ENCODE data around the gene NCOA3.

The NCOA3 gene

DNA sequence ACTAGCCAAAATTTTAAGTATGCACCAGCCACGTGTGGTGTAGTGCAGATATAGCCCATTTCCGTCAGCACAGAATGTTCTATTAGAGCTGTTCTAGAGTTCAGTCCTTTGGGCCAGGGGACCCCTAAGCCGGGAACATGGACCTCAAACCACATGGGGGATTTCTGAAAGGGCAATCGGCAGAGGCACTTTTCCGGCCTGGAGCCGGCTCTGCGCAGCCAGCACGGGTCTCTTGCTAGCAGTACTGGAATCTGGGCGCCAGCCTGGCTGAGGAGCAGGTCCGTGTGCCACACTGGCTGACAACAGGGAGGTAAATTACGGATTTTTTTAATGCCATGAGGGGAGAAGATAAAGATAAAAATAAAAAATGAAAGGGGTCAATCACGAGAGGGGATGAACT is 163.1 kb downstream of the NCOA3 start:
- no peak for DNase-seq (ENCODE audit: low read depth in 3 of 3, low spot score in 1 of 3)

DNA sequence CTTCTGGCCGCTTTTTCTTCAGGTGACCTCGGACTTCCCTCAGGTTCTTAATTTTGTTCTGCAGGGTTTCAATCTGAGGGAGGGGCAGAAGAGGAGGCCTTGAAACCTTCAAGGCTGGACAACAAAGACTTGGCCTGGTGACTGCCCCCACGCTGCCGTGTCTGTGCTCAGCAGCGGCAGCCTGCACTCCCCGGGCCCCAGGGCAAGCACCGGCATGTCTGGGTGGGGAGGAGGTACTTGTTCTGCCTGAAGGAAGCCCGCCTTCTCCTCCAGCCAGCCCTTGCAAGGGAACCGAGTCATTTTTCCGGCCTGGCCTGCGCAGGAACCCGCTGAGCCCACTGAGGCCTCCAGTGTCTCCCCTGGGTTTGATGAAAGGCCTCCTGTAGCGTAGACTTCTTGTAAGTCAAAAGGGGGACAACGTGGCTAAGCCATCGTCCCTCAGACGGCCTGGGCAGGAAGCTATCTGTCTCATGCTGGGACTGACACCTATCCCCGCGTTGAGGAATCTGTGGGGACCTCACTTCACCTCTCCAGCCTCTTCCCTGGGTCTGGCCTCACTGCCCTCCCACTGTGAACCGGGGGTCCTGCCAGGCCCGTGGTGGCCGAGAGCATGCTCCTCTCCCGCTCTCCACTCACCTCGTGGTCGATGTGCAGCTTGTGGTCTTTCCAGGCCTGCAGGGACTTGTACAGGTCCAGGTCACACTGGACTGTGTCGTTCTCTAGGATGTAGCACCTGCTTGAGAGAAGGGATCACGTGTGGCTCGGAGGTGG is 163.7 kb downstream of the NCOA3 start:
- no peak for DNase-seq (ENCODE audit: low read depth in 3 of 3, low spot score in 1 of 3)

DNA sequence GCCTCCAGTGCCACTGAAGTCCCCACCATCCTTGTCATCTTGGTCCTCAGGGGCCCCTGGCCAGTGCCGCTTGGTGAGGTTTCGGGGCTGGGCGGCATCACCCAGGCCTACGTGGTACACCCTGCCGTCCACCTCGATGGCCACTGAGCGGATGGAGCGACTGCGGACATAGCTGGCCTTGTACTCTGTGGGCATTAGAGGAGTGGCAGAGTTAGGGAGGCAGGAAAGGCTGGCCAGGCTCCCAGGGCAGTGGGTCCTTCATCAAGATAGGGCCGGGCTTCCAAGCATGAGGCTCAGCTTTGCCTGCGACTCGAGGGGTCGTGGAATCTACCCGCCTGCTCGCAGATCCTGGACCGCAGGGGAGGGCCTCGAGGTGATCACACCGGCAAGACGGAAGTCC is 164.6 kb downstream of the NCOA3 start:
- DNase-seq (ENCODE audit: low read depth in 3 of 3, low spot score in 1 of 3): no peak

DNA sequence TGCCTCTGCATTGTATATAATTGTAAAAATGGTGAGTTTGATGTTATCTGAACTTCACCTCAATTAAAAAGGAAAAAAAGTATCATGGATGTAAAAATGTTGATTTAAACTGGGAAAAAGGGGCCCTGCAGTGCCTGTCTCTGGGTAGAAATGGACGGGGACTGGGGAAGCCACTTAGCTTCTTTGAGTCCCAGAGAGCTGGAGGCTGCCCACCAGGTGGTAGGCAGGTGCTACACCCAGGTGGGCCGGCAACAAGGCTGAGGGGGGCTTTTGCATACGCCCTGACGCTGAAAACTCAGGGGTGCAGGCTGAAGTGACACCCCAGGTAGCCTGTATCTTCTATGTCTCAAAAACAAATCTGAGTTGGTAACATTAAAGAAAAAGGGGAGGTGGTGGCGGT is 165.4 kb downstream of the NCOA3 start:
- DNase-seq (ENCODE audit: low read depth in 3 of 3, low spot score in 1 of 3): no peak

DNA sequence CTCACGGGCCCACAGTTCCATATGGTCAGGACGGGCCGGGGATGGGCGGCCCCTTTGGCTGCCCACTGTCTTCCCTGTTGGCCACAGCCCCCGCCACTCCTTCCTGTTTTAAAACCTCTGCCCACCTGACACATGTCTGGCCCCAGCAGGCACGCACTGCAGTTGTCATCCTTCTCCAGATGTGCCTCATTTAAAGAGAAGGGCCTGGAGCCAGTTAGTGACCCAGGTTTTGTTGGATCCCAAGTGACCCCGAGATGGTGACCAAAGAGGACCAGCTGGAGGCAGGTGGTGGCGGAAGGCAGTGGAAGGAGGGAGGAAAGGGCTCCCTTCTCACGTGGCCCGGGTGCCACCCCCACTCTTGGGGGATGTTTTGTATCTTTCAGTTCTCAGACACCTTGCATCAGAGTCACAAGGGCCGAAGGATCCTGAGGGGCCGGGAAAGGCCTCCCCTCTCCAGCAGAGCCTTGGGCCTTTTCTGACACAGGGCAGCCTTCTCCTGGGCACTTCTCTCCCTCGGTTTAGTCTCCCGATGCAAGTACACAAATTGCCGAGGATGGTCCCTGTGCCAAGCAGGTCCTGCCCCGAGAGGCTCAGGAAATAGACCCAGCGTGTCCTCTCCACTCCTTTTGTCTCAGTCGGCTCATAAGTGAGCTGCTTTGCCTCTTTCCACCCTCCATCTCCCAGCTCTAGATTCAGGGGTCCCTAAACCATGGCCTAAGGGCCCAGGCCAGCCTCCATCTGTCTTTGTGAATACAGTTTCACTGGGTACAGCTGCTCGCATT is 166.0 kb downstream of the NCOA3 start:
- DNase-seq (ENCODE audit: low read depth in 3 of 3, low spot score in 1 of 3): no peak

DNA sequence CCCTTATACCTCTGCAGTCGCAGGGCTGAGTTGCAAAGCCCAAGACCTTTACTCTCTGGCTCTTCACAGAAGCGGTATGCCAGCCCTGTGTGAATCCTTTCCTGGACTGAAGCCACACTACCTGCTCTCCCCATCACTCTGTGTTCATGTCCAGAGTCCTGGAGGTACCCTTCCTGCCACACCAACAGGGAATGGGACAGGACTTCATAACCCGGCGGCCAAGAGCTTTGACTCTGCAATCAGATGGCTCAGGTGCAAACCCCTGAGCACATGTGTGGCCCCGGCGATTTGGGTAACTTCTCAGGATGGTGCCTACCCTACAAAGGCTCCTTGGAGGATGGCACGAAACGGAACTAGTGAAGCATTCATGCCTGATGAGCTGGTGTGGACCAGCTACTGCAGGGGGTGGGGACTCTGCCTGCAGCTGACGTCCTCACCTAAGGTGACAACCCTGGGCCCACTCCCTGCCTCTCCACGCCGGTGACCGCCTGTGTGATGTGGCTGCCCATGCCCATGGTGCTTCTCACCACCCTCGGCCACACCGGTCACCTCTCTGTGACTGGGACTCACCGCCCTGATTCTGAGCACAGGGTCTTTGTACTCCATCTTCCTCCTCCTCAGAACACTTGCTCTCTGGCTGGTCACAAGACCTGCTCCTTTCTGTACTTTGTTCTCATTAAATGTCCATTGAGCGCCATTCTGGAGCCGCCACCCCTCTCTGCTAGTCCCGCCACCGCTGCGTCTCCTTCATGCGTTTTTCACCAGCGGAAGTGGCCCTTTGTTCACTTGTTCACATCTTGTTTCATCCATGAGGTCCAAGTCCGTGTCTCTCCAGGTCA is 166.8 kb downstream of the NCOA3 start:
- DNase-seq (ENCODE audit: low read depth in 3 of 3, low spot score in 1 of 3): no peak

DNA sequence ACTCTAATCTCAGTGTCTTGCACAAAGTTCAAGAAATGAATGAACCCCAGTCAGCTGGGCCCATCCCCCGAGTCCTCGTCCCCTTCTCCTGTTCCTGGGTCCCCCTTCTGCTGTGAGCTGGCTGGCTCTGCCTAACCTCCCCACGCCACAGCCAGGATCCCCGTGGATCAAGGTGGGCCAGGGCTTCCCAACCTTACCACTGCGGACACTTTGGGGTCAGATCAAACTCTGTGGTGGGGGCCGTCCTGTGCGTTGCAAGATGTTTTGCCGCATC is 167.4 kb downstream of the NCOA3 start:
- no peak for DNase-seq (ENCODE audit: low read depth in 3 of 3, low spot score in 1 of 3)

DNA sequence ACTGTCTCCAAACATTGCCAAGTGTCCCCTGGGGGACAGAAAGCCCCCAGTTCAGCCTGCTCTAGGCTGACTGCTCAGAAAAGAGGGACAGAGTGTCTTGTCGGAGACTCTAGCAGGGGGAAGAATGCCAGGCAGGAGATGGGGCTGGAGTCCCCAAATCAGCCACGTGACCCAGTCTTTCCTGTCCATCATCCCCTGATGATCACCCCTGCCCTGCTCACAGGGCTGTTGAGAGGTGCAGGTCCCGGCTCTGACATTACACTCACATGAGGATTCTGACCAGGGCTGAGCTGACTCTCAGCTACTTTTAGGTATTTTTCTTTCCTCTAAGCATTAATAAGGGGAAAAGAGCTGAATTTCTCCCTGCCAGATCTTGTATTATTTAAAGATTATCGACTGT is 167.8 kb downstream of the NCOA3 start:
- no peak for DNase-seq (ENCODE audit: low read depth in 3 of 3, low spot score in 1 of 3)

DNA sequence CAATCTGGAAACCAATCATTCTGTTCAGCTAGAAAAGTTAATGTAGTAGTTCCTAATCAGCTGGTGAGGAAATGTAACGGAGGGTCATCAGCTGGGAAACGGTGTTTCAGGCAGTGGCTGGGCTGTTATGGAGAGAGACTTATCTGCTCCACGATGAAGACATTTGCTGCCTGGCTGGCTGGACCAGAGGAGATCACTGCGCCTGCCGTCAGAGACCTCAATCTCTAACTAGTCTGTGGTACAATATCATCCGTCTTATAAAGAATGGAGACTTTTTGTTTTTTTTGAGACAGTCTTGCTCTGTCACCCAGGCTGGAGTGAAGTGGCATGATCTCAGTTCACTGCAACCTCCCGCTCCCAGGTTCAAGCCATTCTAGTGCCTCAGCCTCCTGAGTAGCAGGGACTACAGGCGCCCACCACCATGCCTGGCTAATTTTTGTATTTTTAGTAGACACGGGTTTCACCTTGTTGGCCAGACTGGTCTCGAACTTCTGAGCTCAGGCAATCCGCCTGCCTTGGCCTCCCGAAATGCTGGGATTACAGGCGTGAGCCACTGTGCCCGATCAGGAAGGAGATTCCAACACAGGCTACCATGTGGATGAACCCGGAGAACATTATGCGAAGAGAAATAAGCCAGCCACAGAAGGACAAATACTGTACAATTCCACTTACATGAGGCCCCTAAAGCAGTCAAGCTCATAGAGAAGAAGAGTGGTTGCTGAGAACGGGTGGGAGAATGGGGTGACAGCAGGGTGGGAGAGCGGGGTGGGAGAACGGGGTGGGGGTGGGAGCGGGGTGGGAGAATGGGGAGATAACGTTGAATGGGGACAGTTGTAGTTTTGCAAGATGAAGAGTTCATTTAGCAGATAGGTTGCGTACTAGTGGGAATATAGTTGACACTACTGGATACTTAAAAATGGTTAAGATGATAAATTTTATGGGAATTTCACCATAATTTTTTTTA is 168.5 kb downstream of the NCOA3 start:
- no peak for DNase-seq (ENCODE audit: low read depth in 3 of 3, low spot score in 1 of 3)

DNA sequence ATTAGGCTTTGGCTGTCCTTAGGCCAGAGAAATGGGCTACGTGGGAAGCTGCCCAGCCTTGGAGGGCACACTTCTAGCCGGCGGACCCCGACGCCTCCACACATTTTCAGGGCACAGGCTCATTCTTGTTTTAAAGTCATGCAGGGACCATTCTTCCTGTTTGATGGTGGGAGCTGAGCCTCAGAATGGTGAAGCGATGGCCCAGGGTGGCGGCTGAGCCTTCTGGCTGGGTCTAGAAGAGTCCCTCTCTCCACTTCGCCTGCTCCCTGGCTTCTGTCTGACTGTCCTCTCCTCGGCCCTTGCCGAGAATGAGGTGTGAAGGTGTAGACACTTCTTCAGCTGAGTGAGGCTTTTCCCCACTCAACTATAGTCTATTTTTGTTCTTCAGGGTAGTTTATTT is 169.2 kb downstream of the NCOA3 start:
- no peak for DNase-seq (ENCODE audit: low read depth in 3 of 3, low spot score in 1 of 3)

DNA sequence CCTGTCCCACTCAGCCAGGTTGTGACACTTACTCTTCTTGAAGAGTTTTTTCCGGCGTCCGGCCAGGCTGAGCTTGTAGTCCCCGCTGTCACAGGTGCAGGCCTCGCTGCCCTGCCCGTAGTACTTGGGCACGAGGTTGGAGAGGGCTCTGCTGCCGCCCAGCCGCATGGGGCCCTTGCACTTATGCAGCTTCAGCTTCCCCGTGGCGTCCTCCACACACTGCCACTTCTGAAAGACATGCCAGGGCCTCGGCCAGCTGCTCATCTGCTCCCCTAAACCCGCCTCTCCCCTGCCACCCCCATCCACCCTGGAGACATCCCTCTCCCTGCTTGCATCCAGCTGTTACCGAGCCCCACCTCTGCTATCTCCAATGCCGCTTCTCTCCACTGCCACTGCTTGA is 170.5 kb downstream of the NCOA3 start:
- no peak for DNase-seq (ENCODE audit: low read depth in 3 of 3, low spot score in 1 of 3)

DNA sequence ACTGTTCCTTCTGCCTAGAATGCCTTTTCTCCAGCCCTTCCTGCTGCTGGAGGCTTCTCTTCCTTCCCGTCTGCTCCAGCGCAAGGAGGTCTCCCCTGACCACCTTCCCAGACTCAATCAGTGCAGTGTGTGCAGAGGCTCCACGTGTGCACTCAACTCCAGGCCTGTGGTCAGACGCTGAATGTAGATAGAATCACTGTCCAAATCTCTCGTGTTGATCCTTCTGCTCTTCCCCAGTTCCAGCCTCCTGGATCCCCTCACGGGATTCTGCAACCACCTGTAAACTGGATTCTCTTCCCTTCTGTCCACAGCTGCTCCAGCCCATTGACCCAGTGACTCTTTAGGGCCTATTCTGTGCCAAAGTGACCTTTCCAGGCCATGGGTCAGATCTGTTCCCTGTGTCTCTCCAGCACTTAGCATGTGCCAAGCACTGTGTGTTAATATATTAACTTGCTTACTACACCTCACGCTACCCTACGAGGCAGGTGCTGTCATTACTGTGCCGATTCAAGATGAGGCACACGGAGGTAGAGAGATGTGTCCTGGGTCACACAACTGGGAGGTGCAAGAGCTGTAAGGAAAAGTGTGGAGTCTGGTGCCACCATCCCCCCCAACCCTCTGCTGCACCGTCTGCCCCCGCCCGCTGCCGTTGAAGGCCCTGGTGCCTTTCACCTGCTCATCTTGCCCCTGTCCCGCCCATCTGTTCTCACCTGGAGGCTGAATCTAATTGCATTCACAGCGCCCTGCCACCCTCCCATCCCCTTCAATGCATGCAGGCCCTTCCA is 171.4 kb downstream of the NCOA3 start:
- no peak for DNase-seq (ENCODE audit: low read depth in 3 of 3, low spot score in 1 of 3)

DNA sequence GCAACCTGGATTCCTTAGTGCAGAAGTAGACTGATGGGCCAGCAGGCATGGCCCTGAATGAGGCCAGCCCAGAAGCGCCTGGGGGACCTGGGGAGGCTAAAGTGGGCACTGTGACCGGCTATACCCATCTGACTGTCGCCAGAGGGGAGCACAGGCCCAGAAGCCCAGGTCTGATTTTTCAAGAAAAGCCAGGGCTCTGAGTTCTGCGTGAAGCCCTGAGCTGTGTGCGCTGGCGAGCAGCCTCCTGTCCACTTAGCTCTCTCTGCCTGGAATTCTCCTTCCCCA is 171.9 kb downstream of the NCOA3 start:
- DNase-seq (ENCODE audit: low read depth in 3 of 3, low spot score in 1 of 3): no peak

DNA sequence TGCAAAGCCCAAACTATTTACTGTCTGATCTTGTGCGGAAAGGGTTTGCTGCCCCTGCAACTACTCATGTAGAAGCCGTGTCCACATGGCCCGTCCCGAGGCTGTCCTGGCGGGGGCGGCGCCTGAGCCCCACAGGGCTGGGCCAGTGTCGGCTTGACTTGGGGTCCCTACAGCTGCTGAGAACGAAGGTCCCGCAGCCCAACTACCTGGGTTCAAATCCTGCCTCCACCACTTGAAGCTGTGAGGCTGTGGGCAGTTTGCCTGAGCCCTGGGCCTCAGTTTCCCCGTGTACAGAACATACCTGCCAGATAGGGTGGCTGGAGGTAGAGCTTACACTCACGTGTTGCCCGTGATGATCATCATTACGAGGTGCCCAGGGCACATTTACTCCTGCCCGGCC is 172.5 kb downstream of the NCOA3 start:
- DNase-seq (ENCODE audit: low read depth in 3 of 3, low spot score in 1 of 3): no peak

DNA sequence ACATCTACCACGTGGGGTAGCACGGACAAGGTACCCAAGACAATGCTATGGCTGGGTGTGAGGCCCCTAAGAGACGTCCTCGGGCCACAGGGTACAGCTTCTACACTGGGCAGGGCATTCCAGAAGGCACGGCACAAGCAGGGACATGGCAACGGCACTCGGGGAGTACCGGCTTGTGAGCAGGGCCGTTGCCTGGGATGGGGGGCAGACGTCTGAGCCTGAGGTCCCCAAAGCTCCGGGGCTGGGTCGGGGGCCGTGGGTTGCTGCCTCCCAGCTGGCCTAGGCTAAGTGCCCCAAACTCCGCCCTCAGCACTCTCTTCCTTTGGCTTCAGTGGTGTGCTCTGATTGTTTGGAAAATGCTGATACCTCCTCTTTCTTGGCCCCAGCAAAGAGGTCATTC is 173.0 kb downstream of the NCOA3 start:
- DNase-seq (ENCODE audit: low read depth in 3 of 3, low spot score in 1 of 3): no peak

DNA sequence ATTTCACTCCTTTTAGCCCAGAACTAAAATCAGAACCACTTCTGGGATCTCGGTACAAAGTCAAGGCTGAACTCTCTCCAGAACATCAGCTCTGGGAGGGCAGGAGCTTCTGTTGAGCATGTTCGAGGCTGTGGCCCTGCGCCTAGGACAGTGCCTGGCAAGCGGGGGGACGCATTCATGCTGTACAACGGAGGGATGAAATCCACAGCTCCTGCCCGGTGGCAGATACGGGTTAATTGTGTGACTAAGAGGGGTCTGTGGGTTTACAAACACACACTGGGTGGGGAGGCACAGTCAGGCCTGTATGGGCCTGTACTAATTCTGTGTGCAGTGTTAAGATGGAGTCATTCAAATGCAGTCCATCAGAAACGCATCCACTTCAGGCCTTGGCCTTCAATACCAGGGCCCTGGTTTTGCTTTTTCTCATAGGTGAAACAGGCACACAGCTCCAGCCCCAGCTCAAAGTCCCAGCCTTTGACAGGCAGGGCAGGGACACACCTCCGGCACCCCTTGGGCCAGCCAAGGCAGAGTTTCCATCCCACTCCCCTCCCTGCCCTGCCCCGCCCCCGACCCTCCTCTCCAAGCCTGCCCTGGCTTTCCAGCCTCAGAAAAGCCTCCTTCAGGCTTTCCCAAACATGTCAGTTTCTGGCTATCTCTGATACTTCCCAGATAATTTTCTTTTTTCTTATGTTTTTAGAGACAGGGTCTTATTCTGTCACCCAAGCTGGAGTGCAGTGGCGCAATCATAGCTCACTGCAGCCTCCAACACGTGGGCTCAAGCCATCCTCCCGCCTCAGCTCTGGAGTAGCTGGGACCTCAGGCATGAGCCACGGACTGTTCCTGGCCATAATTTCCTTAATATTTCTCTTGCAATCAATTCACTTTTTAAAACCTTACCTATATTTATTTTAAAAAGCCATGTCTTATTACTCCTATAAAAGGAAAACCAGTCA is 173.8 kb downstream of the NCOA3 start:
- no peak for DNase-seq (ENCODE audit: low read depth in 3 of 3, low spot score in 1 of 3)

DNA sequence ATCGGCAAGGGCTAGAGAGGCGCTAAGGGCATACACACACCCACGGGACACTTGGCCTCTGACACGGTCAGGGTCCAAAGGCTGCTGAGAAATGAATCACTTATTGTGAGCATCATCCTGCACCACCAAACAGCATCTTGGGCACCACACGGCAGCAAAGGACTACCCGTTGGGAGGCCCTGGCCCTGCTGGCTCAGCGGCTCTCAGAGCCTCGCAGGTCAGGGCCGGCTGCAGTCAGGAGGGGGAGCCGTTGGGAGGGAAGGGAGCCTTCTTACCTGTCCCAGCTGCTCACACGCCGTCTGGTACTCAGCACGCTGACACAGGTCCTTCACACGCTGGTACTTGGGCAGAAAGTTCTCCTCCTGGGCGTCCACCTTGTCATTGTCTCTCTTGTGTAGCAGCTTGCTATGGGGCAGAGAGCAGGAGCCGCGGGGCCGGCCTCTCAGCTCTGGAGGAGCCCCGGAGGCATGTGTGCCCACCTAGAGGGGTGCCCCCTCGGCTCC is 174.6 kb downstream of the NCOA3 start:
- DNase-seq (ENCODE audit: low read depth in 3 of 3, low spot score in 1 of 3): no peak

DNA sequence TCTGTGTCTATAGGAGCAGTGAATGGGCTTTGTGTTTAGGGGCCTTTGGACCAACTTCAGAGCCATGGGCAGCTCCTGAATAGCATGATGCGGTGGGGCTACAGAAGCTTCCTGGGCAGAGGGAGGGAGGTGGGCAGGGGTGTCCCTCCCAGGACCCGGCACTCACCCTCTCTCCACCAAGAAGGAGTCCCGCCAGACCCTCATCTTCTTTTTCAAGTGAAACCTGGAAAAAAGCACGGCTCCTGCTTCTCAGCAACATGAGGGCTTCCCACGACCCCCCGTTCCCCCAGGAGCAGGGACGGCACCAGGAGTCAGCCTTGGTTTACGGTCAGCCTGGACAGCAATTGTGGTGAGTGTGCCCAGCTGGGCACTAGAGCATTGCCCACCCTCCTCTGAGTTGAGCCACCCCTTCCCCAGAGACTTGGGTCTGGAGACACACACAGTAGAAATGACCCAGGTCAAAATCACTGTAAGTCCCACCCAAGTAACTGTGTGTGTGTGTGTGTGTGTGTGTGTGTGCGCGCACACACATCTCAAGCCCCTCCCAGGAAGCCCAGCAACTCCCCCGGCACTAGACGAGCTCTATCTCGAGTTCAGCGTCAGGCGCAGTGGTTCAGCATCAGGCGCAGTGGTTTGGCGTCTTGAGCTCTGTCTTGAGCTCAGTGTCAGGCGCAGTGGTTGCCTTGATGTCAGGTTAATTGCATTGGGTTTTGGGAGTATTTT is 175.4 kb downstream of the NCOA3 start:
- DNase-seq (ENCODE audit: low read depth in 3 of 3, low spot score in 1 of 3): no peak
